NCI-H82 treated with DMSO at 0.1 percent for 48 hours (cell line): ENCODE results near the gene GUCA2A.
A peak's percentile ranks its signal among the peaks of the same experiment; 100 is the strongest.

Experiments used
- DNase-seq: peaks from one replicate; lab custom pipeline; 2025; ENCODE audit not compliant: unreplicated experiment; lab: John Stamatoyannopoulos, UW

Gene GUCA2A

GRCh38 chr1:42177541-42177981 is 13.0 kb upstream of the GUCA2A start:
- DNase-seq, result no peak

- peak; percentile 48 for DNase-seq
Measured at GRCh38 chr1:42176902-42177519, 12.5 kb upstream of the GUCA2A start.

- no peak for DNase-seq
Measured at GRCh38 chr1:42175314-42176054, 10.9 kb upstream of the GUCA2A start.

GRCh38 chr1:42173961-42174735 is 9.6 kb upstream of the GUCA2A start:
- DNase-seq, result no peak

- DNase-seq, result peak; percentile 61
Measured at GRCh38 chr1:42173155-42173933, 8.8 kb upstream of the GUCA2A start.

- no peak for DNase-seq
Measured at GRCh38 chr1:42172381-42173133, 8.0 kb upstream of the GUCA2A start.

- DNase-seq, result no peak
Measured at GRCh38 chr1:42171679-42172266, 7.2 kb upstream of the GUCA2A start.

- no peak for DNase-seq
Measured at GRCh38 chr1:42170779-42171621, 6.5 kb upstream of the GUCA2A start.

- DNase-seq, result no peak
Measured at GRCh38 chr1:42168763-42169162, 4.2 kb upstream of the GUCA2A start.

GRCh38 chr1:42168391-42168670 is 3.8 kb upstream of the GUCA2A start:
- DNase-seq, result no peak

GRCh38 chr1:42167611-42168390 is 3.3 kb upstream of the GUCA2A start:
- DNase-seq, result no peak

- no peak for DNase-seq
Measured at GRCh38 chr1:42165511-42166210, 1.1 kb upstream of the GUCA2A start.

- DNase-seq, result no peak
Measured at GRCh38 chr1:42163536-42164503, 725 bp downstream of the GUCA2A start.

- DNase-seq, result no peak
Measured at GRCh38 chr1:42163114-42163513, 1.4 kb downstream of the GUCA2A start.

- DNase-seq, result no peak
Measured at GRCh38 chr1:42162181-42162580, 2.4 kb downstream of the GUCA2A start.

- DNase-seq, result no peak
Measured at GRCh38 chr1:42158189-42158588, 6.4 kb downstream of the GUCA2A start.

- DNase-seq, result no peak
Measured at GRCh38 chr1:42157667-42158066, 6.9 kb downstream of the GUCA2A start.
